CD14-positive monocyte (primary cell): ENCODE data around the gene PSMA7. TPM values are rescaled to one million over a fixed set of nuclear protein-coding genes. Genes with fewer than 3 reads are reported as not detected.

Experiments
- DNase-seq, 3 donors: peaks; one replicate each; pipeline ENCODE4 v3.0.0-alpha.2; 2011 to 2022
- H2AFZ ChIP-seq: 2 replicates; pipeline ENCODE4 v1.6.0; 2012; ENCODE audit warnings: mild to moderate bottlenecking, low read depth, low read length, inconsistent platforms; ENCODE audit not compliant: insufficient read depth, poor library complexity, severe bottlenecking
- H3K27ac ChIP-seq, 2 donors: 1 replicate in 1 of 2; 2 replicates in 1 of 2; pipeline ENCODE4 v1.5.1; 2012 to 2013; ENCODE audit warnings: low read length in 2 of 2, control low read depth in 1 of 2, inconsistent platforms in 1 of 2, low read depth in 1 of 2, mild to moderate bottlenecking in 1 of 2
- H3K27me3 ChIP-seq, 2 donors: one replicate each; pipeline versions ENCODE4 v1.6.0 to v1.6.1; 2011 to 2013; ENCODE audit warnings: low read length in 2 of 2; ENCODE audit not compliant: control insufficient read depth in 2 of 2, insufficient read depth in 2 of 2
- H3K36me3 ChIP-seq, 2 donors: replicated peaks in 1 of 2; 1 replicate in 1 of 2; 2 replicates in 1 of 2; pipeline versions ENCODE4 v1.5.1 to v1.6.1; 2012 to 2013; ENCODE audit warnings: low read length in 2 of 2, control low read depth in 1 of 2, inconsistent platforms in 1 of 2, mild to moderate bottlenecking in 1 of 2; ENCODE audit not compliant: insufficient read depth in 2 of 2, control insufficient read depth in 1 of 2
- H3K4me1 ChIP-seq, 2 donors: 1 replicate in 1 of 2; 2 replicates in 1 of 2; pipeline versions ENCODE4 v1.5.1 to v1.6.1; 2012 to 2013; ENCODE audit warnings: low read length in 2 of 2, control low read depth in 1 of 2, inconsistent platforms in 1 of 2, mild to moderate bottlenecking in 1 of 2, moderate library complexity in 1 of 2; ENCODE audit not compliant: insufficient read depth in 2 of 2, control insufficient read depth in 1 of 2
- H3K4me2 ChIP-seq: replicated peaks from 2 replicates; pipeline ENCODE3; 2012; ENCODE audit warnings: low read length, moderate library complexity, mild to moderate bottlenecking; ENCODE audit not compliant: poor library complexity, severe bottlenecking; ENCODE audit errors: extremely low read depth
- H3K4me3 ChIP-seq, 3 experiments: fragments of 200-600 bp in 1 of 3; sonication (generic) in 1 of 3; replicated peaks in 1 of 3; 1 replicate in 2 of 3; 2 replicates in 1 of 3; pipeline ENCODE4 v1.5.1; 2011 to 2013; ENCODE audit warnings: low read length in 3 of 3, mild to moderate bottlenecking in 3 of 3, control low read depth in 2 of 3, low read depth in 2 of 3, inconsistent platforms in 1 of 3, moderate library complexity in 1 of 3
- H3K79me2 ChIP-seq: 2 replicates; pipeline ENCODE4 v1.6.0; 2012; ENCODE audit warnings: mild to moderate bottlenecking, control low read depth, inconsistent platforms, low read length, moderate library complexity; ENCODE audit not compliant: insufficient read depth
- H3K9ac ChIP-seq: 2 replicates; pipeline ENCODE4 v1.6.0; 2017; ENCODE audit warnings: low read length, mild to moderate bottlenecking; ENCODE audit not compliant: insufficient read depth, poor library complexity, severe bottlenecking
- H3K9me3 ChIP-seq, 2 donors: replicated peaks in 1 of 2; 1 replicate in 1 of 2; 2 replicates in 1 of 2; pipeline versions ENCODE4 v1.5.1 to v1.6.1; 2012 to 2013; ENCODE audit warnings: low read length in 2 of 2, control low read depth in 1 of 2; ENCODE audit not compliant: control insufficient read depth in 1 of 2, insufficient read depth in 1 of 2
- H4K20me1 ChIP-seq: 2 replicates; pipeline ENCODE4 v1.6.0; 2012; ENCODE audit warnings: mild to moderate bottlenecking, low read length, control low read depth, moderate library complexity; ENCODE audit not compliant: insufficient read depth
- H3K27ac Mint-ChIP-seq, 7 donors: one replicate each; pipeline ENCODE4 v1.8.0; 2020; ENCODE audit warnings: mild to moderate bottlenecking in 7 of 7, mixed read lengths in 7 of 7, moderate library complexity in 6 of 7, inconsistent platforms in 2 of 7
- H3K27me3 Mint-ChIP-seq, 3 donors: one replicate each; pipeline ENCODE4 v1.8.0; 2021 to 2022; ENCODE audit warnings: low read depth in 3 of 3, mild to moderate bottlenecking in 3 of 3, mixed read lengths in 3 of 3, moderate library complexity in 3 of 3, inconsistent platforms in 1 of 3
- H3K36me3 Mint-ChIP-seq, 2 donors: one replicate each; pipeline ENCODE4 v1.8.0; 2020; ENCODE audit warnings: mixed read lengths in 2 of 2, inconsistent platforms in 1 of 2, mild to moderate bottlenecking in 1 of 2
- H3K4me1 Mint-ChIP-seq: one replicate; pipeline ENCODE4 v1.8.0; 2020; ENCODE audit warnings: mild to moderate bottlenecking, mixed read lengths
- H3K4me3 Mint-ChIP-seq, 2 donors: one replicate each; pipeline ENCODE4 v1.8.0; 2020; ENCODE audit warnings: mild to moderate bottlenecking in 2 of 2, mixed read lengths in 2 of 2, moderate library complexity in 1 of 2
- H3K9me3 Mint-ChIP-seq, 7 donors: one replicate each; pipeline ENCODE4 v1.8.0; 2020 to 2022; ENCODE audit warnings: mixed read lengths in 7 of 7, mild to moderate bottlenecking in 6 of 7, moderate library complexity in 6 of 7, inconsistent platforms in 2 of 7
- CTCF ChIP-seq: fragments of 200-600 bp; IDR thresholded peaks from one replicate; pipeline ENCODE4 v1.8.0; 2022; ENCODE audit warnings: antibody characterized with exemption, mild to moderate bottlenecking
- WGBS: methylation state at CpG from one replicate; pipeline ENCODE4 v1.1.5; 2013; ENCODE audit warnings: missing lambda C conversion rate; ENCODE audit not compliant: insufficient coverage; 5-methylcytosine and 5-hydroxymethylcytosine counted together
- intact Hi-C, 2 donors: fragments of 100-400 bp; cut with micrococcal nuclease; formaldehyde crosslinking; loops; one replicate each; pipeline versions ENCODE4 v1.15.0 to v1.15.1; 2023
- polyA plus RNA-seq, 3 donors: library from polyadenylated mRNA; depleted of rRNA in 1 of 3; unstranded in 2 of 3; stranded (reverse) in 1 of 3; fragments of 300-500 nt in 2 of 3; fragments of >200 nt in 1 of 3; fragmentation: Illumina TruSeq in 2 of 3; gene quantifications; 1 replicate in 2 of 3; 2 replicates in 1 of 3; pipeline ENCODE4 v1.2.3, GENCODE V29; 2012 to 2021

PSMA7 gene
- polyA plus RNA-seq, 3 donors: 402 to 668 (median 527) TPM

GRCh38 chr20:62181808-62182207, 38.6 kb upstream of the PSMA7 start:
- peak overlapping the region; percentile 87 to 89 for H3K4me3 Mint-ChIP-seq
- peaks cover 33% of the 10 kb centered on the region for H3K4me1 Mint-ChIP-seq
- intact Hi-C loops: loop anchor here (2.0 to 5.0 kb wide), 5 partner anchors 39 to 120 kb away; partner anchors contain the start of genes PSMA7 (in 2 of the 2), SS18L1 (in 2 of the 2), ADRM1 (in 1 of the 2) and LSM14B (in 1 of the 2)
- Histone ChIP-seq H2AFZ (peak overlapping the region; percentile 89), H3K27me3 (no peaks in the 10 kb centered on the region), H3K4me3 (peak overlapping the region in 1 of 3 experiments; percentile 84), H3K9ac (peak overlapping the region; percentile 92), H4K20me1 (no peaks in the 10 kb centered on the region), H3K9me3 (no peaks in the 10 kb centered on the region), H3K4me1 (peaks cover 20 to 31% of the 10 kb centered on the region in 2 donors), H3K4me2 (peak overlapping the region; percentile 88), H3K27ac (peak overlapping the region in 1 of 2 donors; percentile 92), H3K79me2 (peaks cover 32% of the 10 kb centered on the region), H3K36me3 (peaks cover 7 to 12% of the 10 kb centered on the region in 2 donors)
- no peak for TF ChIP-seq CTCF
- peak overlapping the region in 6 of 7 donors; percentile 20 to 95 (median 92) for H3K27ac Mint-ChIP-seq
- H3K36me3 Mint-ChIP-seq: peaks cover 10 to 23% of the 10 kb centered on the region in 2 donors
- no peak for DNase-seq
- H3K27me3 Mint-ChIP-seq: peaks cover 0 to 2% (median 0%) of the 10 kb centered on the region in 3 donors
- no peaks in the 10 kb centered on the region for H3K9me3 Mint-ChIP-seq
- no CpG with 5 or more reads among the region's 2 CpGs for WGBS

GRCh38 chr20:62179162-62179504, 35.9 kb upstream of the PSMA7 start:
- WGBS: 100% methylated on average over 13 of the region's 14 CpGs
- peaks cover 24 to 48% of the 10 kb centered on the region in 2 donors for H3K36me3 Mint-ChIP-seq
- H3K9me3 ChIP-seq: no peaks in the 10 kb centered on the region
- no peaks in the 10 kb centered on the region for H4K20me1 ChIP-seq
- H3K4me3 ChIP-seq: no peak overlapping the region
- no peak overlapping the region for H3K4me3 Mint-ChIP-seq
- no peak overlapping the region for H3K9ac ChIP-seq
- no peaks in the 10 kb centered on the region for H3K9me3 Mint-ChIP-seq
- no peak overlapping the region for H3K27ac Mint-ChIP-seq
- no peak overlapping the region for H2AFZ ChIP-seq
- H3K79me2 ChIP-seq: peaks cover 14% of the 10 kb centered on the region
- no peak overlapping the region for H3K4me2 ChIP-seq
- peaks cover 16% of the 10 kb centered on the region for H3K4me1 Mint-ChIP-seq
- H3K27me3 ChIP-seq: no peaks in the 10 kb centered on the region
- H3K36me3 ChIP-seq: peaks cover 24 to 34% of the 10 kb centered on the region in 2 donors
- peaks cover 10 to 17% of the 10 kb centered on the region in 2 donors for H3K4me1 ChIP-seq
- DNase-seq: no peak
- intact Hi-C loops: no loop called here
- H3K27ac ChIP-seq: no peak overlapping the region
- peaks cover 0 to 2% (median 0%) of the 10 kb centered on the region in 3 donors for H3K27me3 Mint-ChIP-seq
- no peak for TF ChIP-seq CTCF
